Nasal cavity respiratory epithelium epithelial cell of viscerocranial mucosa (primary cell): ENCODE results near the gene ATPAF2. TPM values are rescaled to one million over a fixed set of nuclear protein-coding genes. Genes with fewer than 3 reads are reported as not detected.

Experiments
- total RNA-seq: library from RNA; depleted of rRNA; stranded (reverse); fragments of >200 nt; gene quantifications from 2 replicates; pipeline ENCODE4 v1.2.3, GENCODE V29; 2014

ATPAF2 gene
- total RNA-seq = 9.9 and 14.6 TPM in 2 replicates

DNA sequence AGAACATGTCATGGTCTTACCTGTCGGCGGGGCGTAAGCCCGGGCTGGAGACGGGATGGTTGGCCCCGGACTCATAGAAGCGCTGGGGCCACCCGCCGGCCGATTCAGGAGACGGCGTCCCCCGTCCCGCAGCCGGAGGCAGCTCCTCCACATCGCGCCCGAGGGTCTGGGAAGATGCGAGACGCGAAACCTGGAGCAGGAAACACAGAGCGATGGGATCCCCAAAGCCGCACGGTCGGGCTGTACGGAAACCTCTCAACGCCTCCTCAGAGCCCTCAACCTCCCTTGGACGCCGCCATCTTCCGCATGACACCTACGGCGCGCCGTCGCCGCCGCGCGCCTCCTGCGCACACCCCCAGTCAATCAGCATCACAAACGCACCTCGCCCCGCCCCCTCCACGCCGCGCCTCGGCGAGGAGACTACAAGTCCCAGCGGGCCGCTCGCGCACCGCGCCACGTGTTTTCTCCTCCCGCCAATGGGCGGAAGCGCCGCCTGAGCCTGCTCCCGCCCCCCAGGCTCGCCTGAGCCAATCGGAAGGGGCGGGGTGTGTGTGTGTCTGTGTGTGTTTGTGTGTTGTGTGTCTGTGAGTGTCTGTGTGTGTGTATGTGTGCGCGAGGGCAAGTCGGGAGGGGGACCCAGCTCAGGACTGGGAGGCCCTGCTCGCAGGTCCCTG is at the start of gene ATPAF2, which contains the start of gene GID4:
TSS of gene ATPAF2 (minus strand) at position 308 of the 674 bp plus-strand sequence. CDS start at position 153, 155 bp downstream.
TSS of gene GID4 (plus strand) at position 548 of the 674 bp plus-strand sequence. CDS start at position 605, 57 bp downstream.

DNA sequence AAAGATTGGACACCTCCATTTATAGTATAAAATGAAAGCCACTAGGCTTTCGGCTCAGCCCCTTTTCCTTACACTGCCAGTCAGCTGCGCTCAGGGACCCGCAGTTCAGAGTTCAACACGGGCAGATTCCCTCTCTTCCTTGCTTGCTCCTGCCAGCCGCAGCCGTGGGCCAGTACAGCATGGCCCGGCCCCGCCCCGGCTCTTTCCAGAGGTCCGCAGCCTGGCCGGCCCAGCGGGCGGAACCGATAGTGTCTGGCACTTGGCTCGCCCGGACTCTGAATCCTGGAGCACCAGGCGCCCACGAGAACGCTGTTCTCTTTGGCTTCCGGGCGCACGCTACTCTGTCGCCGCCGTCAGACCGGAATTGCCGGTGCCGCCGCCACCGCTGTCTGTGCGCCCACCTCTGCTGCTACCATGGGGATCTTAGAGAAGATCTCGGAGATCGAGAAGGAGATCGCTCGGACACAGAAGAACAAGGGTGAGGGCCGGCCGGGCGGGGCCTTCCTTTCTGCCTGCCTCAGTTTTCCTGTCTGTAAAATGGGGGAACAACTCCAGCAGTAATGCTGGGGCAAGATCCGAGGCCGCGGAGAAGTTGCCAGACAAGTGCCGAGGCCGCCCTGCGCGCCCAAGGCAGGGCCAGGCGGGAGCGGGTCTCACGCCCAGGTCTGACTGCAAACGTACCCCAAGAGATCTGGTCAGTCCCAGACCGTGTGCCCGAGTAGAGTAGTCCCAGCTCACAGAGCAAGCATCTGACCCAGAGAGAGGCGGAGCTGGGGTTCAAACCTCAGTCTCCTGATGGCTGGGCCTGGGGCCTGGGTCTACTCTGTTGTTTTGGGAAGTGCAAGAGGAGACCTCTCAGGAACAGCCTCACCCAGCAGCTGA is 48.9 kb upstream of the ATPAF2 start, which contains the start of gene DRG2:
TSS of gene DRG2 (plus strand) at position 339 of the 882 bp plus-strand sequence. CDS start at position 415, 76 bp downstream.

DNA sequence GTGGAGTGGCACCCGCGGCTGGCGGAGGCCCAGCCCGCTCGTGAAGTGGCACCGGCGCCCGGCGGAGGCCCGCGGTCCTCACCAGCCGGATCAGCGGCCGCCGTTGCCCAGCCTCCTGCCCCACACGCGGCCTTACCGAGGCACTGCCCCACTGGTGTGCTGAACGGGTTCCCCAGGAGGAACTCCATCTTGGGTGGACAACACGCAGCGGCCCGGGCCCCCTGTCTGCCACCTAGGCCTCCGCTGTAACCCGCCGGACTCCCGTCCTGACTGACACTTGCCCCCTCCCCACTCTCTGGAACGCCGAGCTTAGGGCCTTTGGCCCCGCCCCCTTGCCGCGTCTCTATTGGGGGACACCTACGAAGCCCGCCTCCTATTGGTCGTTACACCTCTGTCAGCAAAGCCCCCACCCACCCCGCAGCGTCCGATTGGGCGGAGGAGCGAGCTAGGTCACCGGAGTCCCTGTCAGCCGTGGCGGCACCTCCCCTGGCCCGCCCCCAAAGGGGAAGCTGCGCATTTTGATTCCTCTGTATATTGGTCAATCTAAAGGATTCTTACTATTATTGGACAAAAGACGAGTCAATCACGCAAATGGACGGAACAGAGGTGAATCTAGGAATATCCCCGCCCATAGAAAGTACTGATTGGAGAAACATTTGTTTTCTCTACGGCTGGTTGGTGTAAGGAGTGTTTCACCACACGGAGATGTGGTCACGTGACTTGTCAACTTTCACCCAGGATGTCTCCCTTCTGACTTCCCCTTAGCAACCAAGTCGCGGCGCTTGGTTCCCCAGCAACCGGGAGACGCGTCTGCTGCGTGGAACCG is 66.6 kb downstream of the ATPAF2 start, which contains the start of the genes DRC3 and TOM1L2:
TSS of gene DRC3 (plus strand) at position 737 of the 826 bp plus-strand sequence. CDS start 4,737 bp downstream, outside the sequence.
TSS of gene TOM1L2 (minus strand) at position 275 of the 826 bp plus-strand sequence. CDS start at position 188, 87 bp downstream.

Other genes starting within 250 kb of the ATPAF2 start
- gene SREBF1, start 202.2 kb downstream of the ATPAF2 start, total RNA-seq = 53.0 and 99.3 TPM in 2 replicates
- gene TOM1L2, start 66.8 kb downstream of the ATPAF2 start, total RNA-seq = 13.3 and 37.2 TPM in 2 replicates
- under 0.01 and 0.14 TPM in 2 replicates for gene DRC3, start 66.3 kb downstream of the ATPAF2 start, total RNA-seq
- gene GID4, start 240 bp upstream of the ATPAF2 start, total RNA-seq = 9.9 and 15.9 TPM in 2 replicates
- 21.2 and 30.5 TPM in 2 replicates for gene DRG2, start 48.8 kb upstream of the ATPAF2 start, total RNA-seq
- gene MYO15A, start 69.6 kb upstream of the ATPAF2 start, total RNA-seq = under 0.01 and 0.57 TPM in 2 replicates
- gene ALKBH5, start 144.7 kb upstream of the ATPAF2 start, total RNA-seq = 123 and 127 TPM in 2 replicates
- gene LLGL1, start 186.5 kb upstream of the ATPAF2 start, total RNA-seq = 16.1 and 31.9 TPM in 2 replicates
- gene FLII, start 219.6 kb upstream of the ATPAF2 start, total RNA-seq = 383 and 510 TPM in 2 replicates
- 13.8 and 16.1 TPM in 2 replicates for gene MIEF2, start 221.5 kb upstream of the ATPAF2 start, total RNA-seq